SU-DHL-6 (cell line): Measurements from ENCODE around the gene KLK12.

Experiments
- EZH2phosphoT487 ChIP-seq: fragments of 200-600 bp; sonication (generic), shearing (Covaris generic); conservative IDR thresholded peaks from 2 replicates; pipeline ENCODE4 v1.6.1; 2018; ENCODE audit warnings: mild to moderate bottlenecking, antibody characterized with exemption, low read length, moderate library complexity, mixed read lengths
- TF ChIP-seq, protein P1 (sequence below): fragments of 200-600 bp; sonication (generic); IDR thresholded peaks from one replicate; pipeline ENCODE4 v1.5.1; 2017; ENCODE audit warnings: antibody characterized with exemption, mild to moderate bottlenecking, low read length, moderate library complexity; ENCODE audit not compliant: insufficient read depth, poor library complexity, severe bottlenecking

GRCh38 chr19:51009061-51009891, 25.5 kb downstream of the KLK12 start:
- TF ChIP-seq, protein P1, sequence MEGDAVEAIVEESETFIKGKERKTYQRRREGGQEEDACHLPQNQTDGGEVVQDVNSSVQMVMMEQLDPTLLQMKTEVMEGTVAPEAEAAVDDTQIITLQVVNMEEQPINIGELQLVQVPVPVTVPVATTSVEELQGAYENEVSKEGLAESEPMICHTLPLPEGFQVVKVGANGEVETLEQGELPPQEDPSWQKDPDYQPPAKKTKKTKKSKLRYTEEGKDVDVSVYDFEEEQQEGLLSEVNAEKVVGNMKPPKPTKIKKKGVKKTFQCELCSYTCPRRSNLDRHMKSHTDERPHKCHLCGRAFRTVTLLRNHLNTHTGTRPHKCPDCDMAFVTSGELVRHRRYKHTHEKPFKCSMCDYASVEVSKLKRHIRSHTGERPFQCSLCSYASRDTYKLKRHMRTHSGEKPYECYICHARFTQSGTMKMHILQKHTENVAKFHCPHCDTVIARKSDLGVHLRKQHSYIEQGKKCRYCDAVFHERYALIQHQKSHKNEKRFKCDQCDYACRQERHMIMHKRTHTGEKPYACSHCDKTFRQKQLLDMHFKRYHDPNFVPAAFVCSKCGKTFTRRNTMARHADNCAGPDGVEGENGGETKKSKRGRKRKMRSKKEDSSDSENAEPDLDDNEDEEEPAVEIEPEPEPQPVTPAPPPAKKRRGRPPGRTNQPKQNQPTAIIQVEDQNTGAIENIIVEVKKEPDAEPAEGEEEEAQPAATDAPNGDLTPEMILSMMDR = no peak
- TF ChIP-seq EZH2phosphoT487 = no peak
